ENCODE results near the gene SNX4. TPM values are rescaled to one million over a fixed set of nuclear protein-coding genes. Genes with fewer than 3 reads are reported as not detected.

The SNX4 gene
- total RNA-seq, 4 donors from 2014 or later, result 44.2 to 66.1 (median 58.0) TPM

DNA sequence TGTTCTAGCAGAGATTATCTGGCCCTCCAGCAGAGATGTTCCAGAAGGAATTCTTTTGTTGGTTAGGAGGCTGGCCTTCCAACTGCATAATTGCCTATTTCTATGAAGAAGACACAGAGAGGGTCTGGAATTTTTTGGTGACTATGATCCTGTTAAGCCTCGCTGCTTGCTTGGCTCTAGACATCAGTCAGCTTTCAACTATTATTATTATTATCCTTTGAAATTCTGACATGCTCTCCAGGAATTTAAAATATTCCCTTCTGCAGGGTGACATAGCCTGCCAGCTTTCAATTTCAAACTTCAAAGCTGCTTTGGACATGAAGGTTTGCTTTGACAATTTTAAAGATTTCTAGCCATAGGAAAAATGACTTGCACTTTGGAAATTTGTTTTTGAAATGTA lies 118.6 kb downstream of the SNX4 start:
- no peak for TF ChIP-seq CTCF (IDR thresholded peaks at IDR 0.05; ENCODE audit: low read depth)

DNA sequence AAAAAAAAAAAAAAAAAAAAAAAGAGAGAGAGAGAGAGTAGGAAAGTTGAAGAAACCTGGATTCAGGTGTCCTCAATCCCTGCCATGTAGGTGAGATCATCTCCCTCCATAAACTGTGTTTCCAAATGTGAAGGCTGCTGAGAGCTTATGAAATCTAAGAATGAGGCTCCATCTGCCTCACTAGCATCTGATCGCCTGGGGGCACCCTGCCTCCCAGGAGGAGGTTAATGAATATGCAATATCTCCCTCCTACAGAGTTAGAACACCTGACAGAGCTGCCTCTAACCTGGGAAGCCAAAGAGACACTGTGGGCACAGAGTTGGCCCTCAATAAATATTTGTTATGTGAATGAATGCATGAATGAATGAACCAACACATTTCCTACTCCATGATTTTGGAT lies 121.0 kb downstream of the SNX4 start:
- TF ChIP-seq CTCF (IDR thresholded peaks at IDR 0.05; ENCODE audit: low read depth), result no peak

Small RNAs within 50 kb of the gene (small RNA-seq; reads per million reads assigned to genes)
- 0.49 reads per million for gene RF00019

Other genes starting within 250 kb of the SNX4 start
- gene ZNF148, start 144.9 kb downstream of the SNX4 start, total RNA-seq, result 10 to 100 TPM; 22.6 to 38.2 (median 28.6) TPM
- 10 to 100 TPM; 13.9 to 31.3 (median 23.9) TPM for gene OSBPL11, start 75.3 kb upstream of the SNX4 start, total RNA-seq